GM12874 (cell line): ENCODE results near the gene CHMP4B.

Source experiments
- TF ChIP-seq, protein P1 (sequence below): IDR thresholded peaks from 2 replicates; pipeline ENCODE4 v1.5.1; 2011; ENCODE audit warnings: low read depth, mild to moderate bottlenecking, control low read depth, low read length, moderate library complexity; ENCODE audit not compliant: insufficient read depth

The CHMP4B gene

DNA sequence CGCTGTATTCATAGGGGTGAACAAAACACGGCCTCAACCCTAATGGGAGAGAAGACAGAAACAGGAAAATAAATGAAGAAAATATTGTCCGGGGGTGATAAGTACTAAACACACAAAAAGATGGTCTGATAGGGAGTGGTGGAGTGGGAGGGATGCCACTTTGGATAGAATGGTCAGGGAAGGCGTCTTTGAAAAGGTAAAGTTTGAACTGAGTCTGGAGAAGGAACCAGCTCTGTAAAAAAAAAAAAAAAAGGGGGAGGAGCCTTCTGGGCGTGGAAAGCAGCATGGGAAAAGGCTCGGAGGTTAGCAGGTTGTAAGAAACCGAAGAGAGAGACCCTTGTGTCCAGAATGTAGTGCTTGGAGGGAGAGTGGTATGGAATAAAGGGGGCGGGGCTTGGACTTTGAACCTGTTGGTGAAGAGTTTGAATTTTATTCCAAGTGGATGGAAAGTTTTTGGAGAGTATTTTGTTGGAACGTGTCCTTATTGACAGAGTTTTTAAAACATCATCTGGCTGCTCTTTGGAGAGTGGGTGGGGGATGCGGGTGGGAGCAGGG is 1.8 kb downstream of the CHMP4B start:
- TF ChIP-seq, protein P1, sequence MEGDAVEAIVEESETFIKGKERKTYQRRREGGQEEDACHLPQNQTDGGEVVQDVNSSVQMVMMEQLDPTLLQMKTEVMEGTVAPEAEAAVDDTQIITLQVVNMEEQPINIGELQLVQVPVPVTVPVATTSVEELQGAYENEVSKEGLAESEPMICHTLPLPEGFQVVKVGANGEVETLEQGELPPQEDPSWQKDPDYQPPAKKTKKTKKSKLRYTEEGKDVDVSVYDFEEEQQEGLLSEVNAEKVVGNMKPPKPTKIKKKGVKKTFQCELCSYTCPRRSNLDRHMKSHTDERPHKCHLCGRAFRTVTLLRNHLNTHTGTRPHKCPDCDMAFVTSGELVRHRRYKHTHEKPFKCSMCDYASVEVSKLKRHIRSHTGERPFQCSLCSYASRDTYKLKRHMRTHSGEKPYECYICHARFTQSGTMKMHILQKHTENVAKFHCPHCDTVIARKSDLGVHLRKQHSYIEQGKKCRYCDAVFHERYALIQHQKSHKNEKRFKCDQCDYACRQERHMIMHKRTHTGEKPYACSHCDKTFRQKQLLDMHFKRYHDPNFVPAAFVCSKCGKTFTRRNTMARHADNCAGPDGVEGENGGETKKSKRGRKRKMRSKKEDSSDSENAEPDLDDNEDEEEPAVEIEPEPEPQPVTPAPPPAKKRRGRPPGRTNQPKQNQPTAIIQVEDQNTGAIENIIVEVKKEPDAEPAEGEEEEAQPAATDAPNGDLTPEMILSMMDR: no peak

DNA sequence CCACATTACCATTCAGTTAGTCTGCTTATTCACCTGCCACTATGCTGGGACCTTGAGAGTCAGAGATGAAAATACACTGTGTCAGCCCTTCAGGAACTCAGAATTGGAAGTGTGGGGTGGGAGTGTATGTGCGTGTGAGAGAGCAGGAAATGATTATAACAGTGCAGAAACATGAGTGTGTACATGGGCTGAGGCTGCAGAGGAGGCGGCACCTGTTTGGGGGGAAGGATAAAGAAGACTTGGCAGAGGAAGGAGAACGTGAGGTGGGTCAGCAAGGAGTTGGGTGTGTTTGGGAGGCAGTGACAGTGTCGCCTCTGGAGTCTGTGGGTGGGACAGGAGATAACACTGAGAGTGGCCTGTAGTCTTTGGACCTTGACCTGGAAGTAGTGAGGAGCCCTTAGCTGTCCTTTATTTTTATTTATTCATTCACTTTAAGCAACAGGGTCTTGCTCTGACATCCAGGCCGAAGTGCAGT is 3.1 kb downstream of the CHMP4B start:
- TF ChIP-seq, protein P1: no peak

DNA sequence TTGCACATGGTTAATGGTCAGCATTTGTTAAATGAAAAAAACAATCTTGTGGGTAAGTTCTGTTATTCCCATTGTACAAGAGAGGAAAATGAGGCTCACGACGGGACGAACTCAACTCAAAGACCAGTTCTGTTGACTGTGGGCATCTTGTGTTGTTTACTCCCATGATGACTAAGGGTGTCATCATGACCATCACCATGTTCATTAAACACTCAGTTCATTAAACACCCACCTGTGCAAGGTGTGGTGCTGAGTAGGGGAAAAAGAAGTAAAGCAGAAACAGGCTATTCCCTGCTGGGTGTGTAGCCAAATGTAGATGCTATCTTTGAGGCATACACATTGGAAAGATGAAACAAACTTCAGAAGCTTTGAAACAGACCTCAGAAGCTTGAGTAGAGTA is 4.5 kb downstream of the CHMP4B start:
- TF ChIP-seq, protein P1: no peak

DNA sequence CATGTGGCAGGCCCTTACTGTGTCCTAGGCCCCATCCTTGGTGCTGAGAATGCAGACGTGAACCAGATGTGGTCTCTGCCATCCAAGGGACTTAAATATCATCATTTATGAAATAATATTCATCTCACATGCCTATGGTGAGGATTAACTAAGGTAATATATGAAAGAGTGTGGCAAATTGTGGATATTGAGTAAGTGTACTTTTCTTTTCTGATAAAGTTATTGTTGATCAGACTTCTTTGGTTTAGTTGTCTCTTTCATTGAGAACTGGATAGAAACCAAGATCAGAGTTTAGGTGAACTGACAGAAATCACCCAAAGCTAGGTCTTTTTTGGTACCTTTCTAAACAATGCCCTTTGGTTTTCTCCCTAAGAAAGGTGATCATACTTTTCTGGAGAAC is 5.0 kb downstream of the CHMP4B start:
- TF ChIP-seq, protein P1: no peak

DNA sequence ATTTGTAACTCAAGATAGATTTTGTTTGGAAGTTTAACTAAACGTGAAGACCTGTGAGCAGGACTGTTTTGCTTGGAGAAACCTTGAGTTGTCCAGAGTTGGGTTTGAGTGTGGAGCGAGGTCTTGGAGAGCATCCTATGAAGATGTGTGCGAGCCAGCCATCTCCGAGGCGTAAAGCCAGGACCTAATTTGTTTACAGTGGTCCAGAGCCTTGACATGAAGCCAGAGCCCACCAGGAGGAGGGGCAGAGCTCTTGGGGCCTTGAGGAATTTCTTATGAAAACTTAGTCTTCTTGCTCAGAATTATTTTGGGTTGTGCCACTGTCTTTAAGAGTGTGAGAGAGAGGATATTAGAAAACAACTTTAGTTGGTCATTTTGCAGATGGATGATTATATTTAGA is 6.3 kb downstream of the CHMP4B start:
- TF ChIP-seq, protein P1: no peak

DNA sequence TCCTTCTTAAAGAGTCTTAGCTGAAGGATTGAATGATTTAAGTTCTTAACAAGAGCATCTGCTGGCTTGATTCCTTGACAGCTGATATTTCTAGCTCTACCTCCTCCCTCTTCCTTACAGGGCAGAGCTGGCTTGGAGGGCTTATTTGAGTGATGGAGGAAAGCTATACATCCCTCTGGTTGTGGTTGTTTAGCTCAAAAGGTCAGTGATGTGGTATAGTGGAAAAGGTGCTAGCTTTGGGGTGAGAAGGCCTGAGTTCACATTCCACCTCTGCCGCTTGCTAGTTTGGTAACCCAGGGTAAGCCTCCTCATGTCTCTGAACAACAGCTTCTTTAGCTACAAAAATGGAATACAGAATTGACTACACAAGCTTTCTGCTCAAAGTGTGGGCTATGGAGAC is 8.3 kb downstream of the CHMP4B start:
- TF ChIP-seq, protein P1: no peak

DNA sequence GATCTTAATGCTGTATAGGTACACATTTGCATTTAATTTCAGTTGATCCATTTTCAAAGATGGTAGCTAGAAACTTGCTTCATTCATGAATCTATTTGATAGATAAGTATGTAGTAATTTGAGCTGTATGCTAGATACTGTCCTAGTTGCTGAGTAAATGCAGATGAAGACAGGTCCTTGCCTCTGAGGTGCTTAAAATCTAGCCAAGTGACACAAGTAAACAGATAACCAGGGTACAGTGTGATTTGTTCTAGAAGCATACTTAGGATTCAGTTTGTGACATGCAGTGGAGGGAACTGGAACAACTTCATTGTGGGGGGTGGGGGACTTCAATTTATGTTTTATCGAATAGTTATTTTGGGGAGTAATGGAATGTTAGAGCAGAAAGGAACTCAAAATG is 9.2 kb downstream of the CHMP4B start:
- TF ChIP-seq, protein P1: no peak
